ENCODE measurements around the gene RNF175. TPM values are rescaled to one million over a fixed set of nuclear protein-coding genes. Genes with fewer than 3 reads are reported as not detected.

RNF175 gene
- total RNA-seq, 6 donors from 2014 or later, result not detected

DNA sequence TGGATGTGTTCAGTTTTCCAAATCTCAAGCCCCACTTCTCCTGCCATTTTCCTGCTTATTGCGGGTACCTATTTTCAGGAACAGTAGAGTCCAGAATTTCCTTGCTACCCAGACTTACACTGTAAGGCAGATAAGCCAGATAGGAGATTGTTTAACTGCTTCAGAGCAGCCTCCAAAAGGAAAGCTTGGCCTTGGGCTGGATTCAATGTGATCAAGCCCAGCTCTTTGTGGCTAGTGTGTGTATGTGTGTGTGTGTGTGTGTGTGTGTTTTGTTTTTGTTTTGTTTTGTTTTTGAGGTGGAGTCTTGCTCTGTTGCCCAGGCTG is 34.0 kb downstream of the RNF175 start:
- Histone ChIP-seq H3K4me3 (no peak overlapping the region), H3K4me1 (no peaks in the 10 kb centered on the region), H3K27ac (no peak overlapping the region), H3K36me3 (no peaks in the 10 kb centered on the region), H3K27me3 (no peaks in the 10 kb centered on the region), H3K9me3 (no peaks in the 10 kb centered on the region)
- no peak for TF ChIP-seq POLR2AphosphoS5 (IDR thresholded peaks at IDR 0.05)
- TF ChIP-seq EP300 (IDR thresholded peaks at IDR 0.05), result no peak
- no peak for TF ChIP-seq POLR2A (IDR thresholded peaks at IDR 0.05)
- no peak for TF ChIP-seq CTCF (IDR thresholded peaks at IDR 0.05)
- WGBS, 2 donors, result 93% methylated on average over 1 of the region's 1 CpG
- no peak for DNase-seq
- peak in 1 of 2 donors; percentile 34 for ATAC-seq (ENCODE audit: low FRiP score in 2 of 2)

DNA sequence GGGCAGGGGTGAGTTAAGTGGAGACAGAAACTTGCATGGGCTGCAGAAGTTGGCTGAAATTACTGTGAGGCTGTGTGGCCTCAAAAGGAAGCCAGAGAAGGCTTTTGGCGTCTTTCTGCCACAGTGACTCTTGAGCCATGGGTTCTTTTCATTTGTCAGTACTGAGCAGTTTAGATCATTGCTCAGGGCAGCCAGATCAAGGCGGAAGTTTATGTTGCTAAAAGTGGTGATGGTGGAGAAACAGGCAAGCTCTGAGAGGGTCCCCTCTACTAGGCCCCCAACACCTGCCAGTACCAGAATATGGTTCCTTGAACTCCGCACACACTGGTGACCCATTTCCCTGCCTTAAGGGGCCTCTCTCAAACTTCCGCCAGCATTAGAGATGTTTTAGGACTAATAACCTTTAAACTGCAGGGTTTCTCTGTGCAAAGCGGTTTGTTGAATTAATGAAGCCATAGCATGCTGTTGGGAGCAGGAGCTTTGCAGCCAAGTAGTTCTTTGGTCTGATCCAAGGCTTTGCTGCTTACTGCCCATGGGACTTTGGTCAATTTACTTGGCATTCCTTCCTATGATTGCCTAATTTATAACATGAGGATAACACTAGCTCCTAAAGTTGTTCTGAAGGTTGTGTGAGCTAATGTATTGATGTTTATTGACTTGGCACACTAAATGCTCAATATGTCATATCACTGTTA is 34.5 kb downstream of the RNF175 start:
- H3K27me3 ChIP-seq, result no peaks in the 10 kb centered on the region
- no peaks in the 10 kb centered on the region for H3K4me1 ChIP-seq
- no peaks in the 10 kb centered on the region for H3K9me3 ChIP-seq
- DNase-seq (no peak), ATAC-seq (ENCODE audit: low FRiP score in 2 of 2) (peak in 1 of 2 donors; percentile 72)
- no peak overlapping the region for H3K4me3 ChIP-seq
- TF ChIP-seq POLR2A (IDR thresholded peaks at IDR 0.05), result no peak
- no peak for TF ChIP-seq EP300 (IDR thresholded peaks at IDR 0.05)
- no peak for TF ChIP-seq POLR2AphosphoS5 (IDR thresholded peaks at IDR 0.05)
- no peak for TF ChIP-seq CTCF (IDR thresholded peaks at IDR 0.05)
- no peak overlapping the region for H3K27ac ChIP-seq
- 93 to 97% methylated on average over 5 of the region's 5 CpGs for WGBS, 2 donors
- no peaks in the 10 kb centered on the region for H3K36me3 ChIP-seq

DNA sequence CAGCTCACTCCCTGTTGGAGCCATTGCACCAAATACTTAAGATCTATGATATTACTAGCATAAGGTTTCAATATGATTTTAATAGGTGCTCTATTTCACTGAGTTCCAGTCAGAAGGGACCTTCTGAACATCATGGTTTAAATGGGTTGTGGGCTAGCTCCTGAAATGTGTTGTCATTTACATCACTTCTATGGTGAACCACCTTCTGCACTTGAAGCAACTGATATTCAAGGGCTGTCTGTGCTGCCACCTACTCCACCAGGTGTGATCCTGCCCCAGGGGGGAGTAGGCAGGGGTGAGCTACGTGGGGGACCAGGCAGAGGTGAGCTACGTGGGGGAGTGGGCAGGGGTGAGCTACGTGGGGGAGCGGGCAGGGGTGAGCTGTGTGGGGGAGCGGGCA is 35.2 kb downstream of the RNF175 start:
- Histone ChIP-seq H3K27me3 (no peaks in the 10 kb centered on the region), H3K36me3 (no peaks in the 10 kb centered on the region), H3K9me3 (no peaks in the 10 kb centered on the region), H3K27ac (no peak overlapping the region), H3K4me3 (no peak overlapping the region), H3K4me1 (no peaks in the 10 kb centered on the region)
- TF ChIP-seq CTCF (IDR thresholded peaks at IDR 0.05) (no peak), POLR2A (IDR thresholded peaks at IDR 0.05) (no peak), POLR2AphosphoS5 (IDR thresholded peaks at IDR 0.05) (no peak), EP300 (IDR thresholded peaks at IDR 0.05) (no peak)
- WGBS, 2 donors, result 91 to 100% methylated on average over 1 to 5 of the region's 5 CpGs
- no peak for ATAC-seq (ENCODE audit: low FRiP score in 2 of 2)
- no peak for DNase-seq

DNA sequence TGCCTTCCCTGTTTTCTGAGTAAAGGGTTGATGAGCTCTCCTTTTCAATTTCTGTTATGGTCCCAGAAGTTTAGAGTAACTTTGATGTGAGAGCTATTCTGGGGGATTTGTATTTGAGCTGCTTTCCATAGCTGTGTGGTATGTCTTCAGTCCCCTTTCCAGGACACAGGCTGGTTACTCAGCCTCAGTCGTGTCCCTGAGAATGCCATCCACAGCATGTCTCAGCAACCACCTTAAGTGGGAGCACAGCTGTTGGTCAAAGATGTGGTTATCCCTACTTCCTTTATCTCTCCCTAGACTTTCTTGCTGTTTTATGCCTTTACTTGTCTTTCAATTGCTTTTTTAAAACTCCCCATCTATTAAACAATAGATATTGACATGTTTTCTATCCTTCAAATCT is 37.8 kb downstream of the RNF175 start:
- H3K4me1 ChIP-seq, result no peaks in the 10 kb centered on the region
- no peak overlapping the region for H3K4me3 ChIP-seq
- no peaks in the 10 kb centered on the region for H3K36me3 ChIP-seq
- TF ChIP-seq EP300 (IDR thresholded peaks at IDR 0.05) (no peak), POLR2A (IDR thresholded peaks at IDR 0.05) (no peak), POLR2AphosphoS5 (IDR thresholded peaks at IDR 0.05) (no peak), CTCF (IDR thresholded peaks at IDR 0.05) (no peak)
- DNase-seq (no peak), ATAC-seq (ENCODE audit: low FRiP score in 2 of 2) (no peak)
- H3K27me3 ChIP-seq, result no peaks in the 10 kb centered on the region
- 77 to 86% methylated on average over 1 of the region's 1 CpG for WGBS, 2 donors
- H3K27ac ChIP-seq, result no peak overlapping the region
- no peaks in the 10 kb centered on the region for H3K9me3 ChIP-seq

All from upper lobe of left lung (tissue), 6 donors.